Vagina (tissue), 2 donors: ENCODE data around the gene CDH10.

Source experiments
- CTCF ChIP-seq, 3 experiments: fragments of 450-650 bp in 2 of 3; fragments of 200-600 bp in 1 of 3; sonication (generic) in 1 of 3; IDR thresholded peaks; one replicate each; pipeline ENCODE4 v1.5.1; 2017 to 2019; ENCODE audit warnings: antibody characterized with exemption in 3 of 3, mild to moderate bottlenecking in 2 of 3, moderate library complexity in 2 of 3
- POLR2A ChIP-seq, 2 donors: fragments of 450-650 bp; IDR thresholded peaks; one replicate each; pipeline ENCODE4 v1.6.1; 2017; ENCODE audit warnings: antibody characterized with exemption in 2 of 2, mild to moderate bottlenecking in 2 of 2, moderate library complexity in 2 of 2
- POLR2AphosphoS5 ChIP-seq, 2 donors: sonication (generic); formaldehyde crosslinking; IDR thresholded peaks; one replicate each; pipeline ENCODE4 v1.9.0; 2017; ENCODE audit warnings: antibody characterized with exemption in 2 of 2, mild to moderate bottlenecking in 2 of 2, low read depth in 1 of 2; ENCODE audit not compliant: insufficient read depth in 1 of 2

DNA sequence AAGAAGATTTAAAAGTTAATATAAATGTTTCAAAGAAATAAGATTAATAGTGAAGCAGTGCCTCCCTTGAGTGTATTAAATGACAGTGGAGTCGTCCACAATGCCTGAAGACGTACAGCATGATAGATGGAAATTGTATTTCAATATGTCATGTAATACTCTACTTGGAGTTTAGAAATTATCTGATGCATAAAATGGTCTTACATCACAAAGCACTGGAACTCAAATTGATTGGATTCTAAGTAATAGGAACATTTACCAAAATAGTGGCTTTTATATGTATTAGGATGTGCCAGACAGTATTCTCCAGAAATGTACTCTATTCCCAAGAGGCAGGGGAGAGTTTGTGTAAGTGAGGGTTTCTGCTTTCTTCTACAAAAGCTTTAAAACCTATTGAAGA lies 49.4 kb downstream of the CDH10 start:
- TF ChIP-seq CTCF (IDR thresholded peaks at IDR 0.05) (no peak), POLR2AphosphoS5 (IDR thresholded peaks at IDR 0.05; ENCODE audit: insufficient read depth in 1 of 2, low read depth in 1 of 2) (no peak), POLR2A (IDR thresholded peaks at IDR 0.05) (no peak)
